Osteocyte (in vitro differentiated cells): ENCODE data around the gene TRIM59. TPM values are rescaled to one million over a fixed set of nuclear protein-coding genes. Genes with fewer than 3 reads are reported as not detected.

Experiments used
- DNase-seq: peaks from one replicate; pipeline ENCODE4 v3.0.0; 2021; ENCODE audit warnings: mixed read lengths; ENCODE audit not compliant: unreplicated experiment; ENCODE audit errors: extremely low spot score
- H3K27ac Mint-ChIP-seq: one replicate; pipeline ENCODE4 v1.8.0; 2021; ENCODE audit warnings: mild to moderate bottlenecking, mixed read lengths; ENCODE audit not compliant: unreplicated experiment
- H3K27me3 Mint-ChIP-seq: one replicate; pipeline ENCODE4 v1.8.0; 2021; ENCODE audit warnings: mixed read lengths; ENCODE audit not compliant: unreplicated experiment
- H3K36me3 Mint-ChIP-seq: one replicate; pipeline ENCODE4 v1.8.0; 2021; ENCODE audit warnings: mixed read lengths; ENCODE audit not compliant: unreplicated experiment
- H3K4me1 Mint-ChIP-seq: one replicate; pipeline ENCODE4 v1.8.0; 2021; ENCODE audit warnings: mixed read lengths; ENCODE audit not compliant: unreplicated experiment
- H3K4me3 Mint-ChIP-seq: one replicate; pipeline ENCODE4 v1.8.0; 2021; ENCODE audit warnings: mild to moderate bottlenecking, moderate library complexity, mixed read lengths; ENCODE audit not compliant: unreplicated experiment
- H3K9me3 Mint-ChIP-seq: one replicate; pipeline ENCODE4 v1.8.0; 2021; ENCODE audit warnings: mixed read lengths; ENCODE audit not compliant: unreplicated experiment
- CTCF ChIP-seq: fragments of 200-600 bp; sonication (generic); IDR thresholded peaks from 2 replicates; pipeline ENCODE4 v1.5.0; 2021; ENCODE audit warnings: antibody characterized with exemption, mild to moderate bottlenecking, moderate library complexity
- total RNA-seq: library from RNA; stranded (reverse); gene quantifications from 2 replicates; pipeline ENCODE4 v1.2.1, GENCODE V29; 2021

The TRIM59 gene
- total RNA-seq, 1 donor from 2014 or later = 36.0 TPM

- peak overlapping the region; percentile 81 for H3K27ac Mint-ChIP-seq
- H3K36me3 Mint-ChIP-seq = peaks cover 20% of the 10 kb centered on the region
- H3K4me3 Mint-ChIP-seq = no peak overlapping the region
Observed at GRCh38 chr3:160412477-160412876, 37.1 kb downstream of the TRIM59 start.

GRCh38 chr3:160409812-160410610, 39.6 kb downstream of the TRIM59 start:
- DNase-seq = no peak
- Mint-ChIP-seq H3K4me3 (no peak overlapping the region), H3K27ac (peak overlapping the region; percentile 58), H3K36me3 (peaks cover 15% of the 10 kb centered on the region), H3K9me3 (no peaks in the 10 kb centered on the region), H3K27me3 (no peaks in the 10 kb centered on the region), H3K4me1 (peaks cover 54% of the 10 kb centered on the region)
- no peak for TF ChIP-seq CTCF

More at GRCh38 chr3:160412477-160412876, 37.1 kb downstream of the TRIM59 start:
- DNase-seq = no peak
- H3K9me3 Mint-ChIP-seq = no peaks in the 10 kb centered on the region
- TF ChIP-seq CTCF = no peak
- peaks cover 38% of the 10 kb centered on the region for H3K4me1 Mint-ChIP-seq
- no peaks in the 10 kb centered on the region for H3K27me3 Mint-ChIP-seq

- Mint-ChIP-seq H3K4me3 (peak overlapping the region; percentile 89), H3K4me1 (peaks cover 48% of the 10 kb centered on the region), H3K9me3 (no peaks in the 10 kb centered on the region), H3K27me3 (no peaks in the 10 kb centered on the region), H3K27ac (peak overlapping the region; percentile 99), H3K36me3 (peaks cover 13% of the 10 kb centered on the region)
- TF ChIP-seq CTCF = no peak
- DNase-seq = no peak
Observed at GRCh38 chr3:160403796-160404470, 45.7 kb downstream of the TRIM59 start.

- H3K27ac Mint-ChIP-seq = peak overlapping the region; percentile 99
Observed at GRCh38 chr3:160403028-160403545, 46.5 kb downstream of the TRIM59 start.

More at GRCh38 chr3:160403028-160403545, 46.5 kb downstream of the TRIM59 start:
- no peak for DNase-seq
- TF ChIP-seq CTCF = no peak
- peaks cover 7% of the 10 kb centered on the region for H3K36me3 Mint-ChIP-seq
- H3K9me3 Mint-ChIP-seq = no peaks in the 10 kb centered on the region
- H3K27me3 Mint-ChIP-seq = no peaks in the 10 kb centered on the region
- peaks cover 49% of the 10 kb centered on the region for H3K4me1 Mint-ChIP-seq
- peak overlapping the region; percentile 89 for H3K4me3 Mint-ChIP-seq
